HG02759 (cell line): ENCODE measurements around the gene GDE1.

ENCODE experiments used
- ATAC-seq: cut with Tn5 transposase; IDR thresholded peaks from one replicate; pipeline ENCODE4 v1.9.1; 2021; ENCODE audit warnings: mild to moderate bottlenecking, moderate library complexity; ENCODE audit not compliant: unreplicated experiment

GDE1 gene

GRCh38 chr16:19524356-19524615 is 2.4 kb upstream of the GDE1 start:
- no peak for ATAC-seq

GRCh38 chr16:19523559-19524355 is 1.9 kb upstream of the GDE1 start, which contains the start of gene CCP110:
Gene CCP110, plus strand, starts transcription at chr16:19523942. Its CDS starts 3,940 bp downstream, at chr16:19527882.
- ATAC-seq = peak; percentile 73

GRCh38 chr16:19523184-19523558 is 1.3 kb upstream of the GDE1 start:
- no peak for ATAC-seq

- ATAC-seq = no peak
Observed at GRCh38 chr16:19522760-19523159, 862 bp upstream of the GDE1 start.

- no peak for ATAC-seq
Observed at GRCh38 chr16:19522397-19522732, 467 bp upstream of the GDE1 start.

- no peak for ATAC-seq
Observed at GRCh38 chr16:19520861-19521331, 1.0 kb downstream of the GDE1 start.

GRCh38 chr16:19518388-19518787 is 3.5 kb downstream of the GDE1 start:
- no peak for ATAC-seq

GRCh38 chr16:19517424-19518089 is 4.3 kb downstream of the GDE1 start:
- no peak for ATAC-seq

- ATAC-seq = no peak
Observed at GRCh38 chr16:19515757-19516156, 6.1 kb downstream of the GDE1 start.

- no peak for ATAC-seq
Observed at GRCh38 chr16:19513377-19514053, 8.4 kb downstream of the GDE1 start.

- ATAC-seq = no peak
Observed at GRCh38 chr16:19512297-19512696, 9.6 kb downstream of the GDE1 start.

GRCh38 chr16:19507867-19508266 is 14.0 kb downstream of the GDE1 start:
- no peak for ATAC-seq

GRCh38 chr16:19506965-19507364 is 14.9 kb downstream of the GDE1 start:
- ATAC-seq = no peak

GRCh38 chr16:19505600-19506303 is 16.1 kb downstream of the GDE1 start:
- no peak for ATAC-seq

GRCh38 chr16:19503461-19504075 is 18.3 kb downstream of the GDE1 start:
- no peak for ATAC-seq

- no peak for ATAC-seq
Observed at GRCh38 chr16:19502395-19503131, 19.3 kb downstream of the GDE1 start.

- ATAC-seq = no peak
Observed at GRCh38 chr16:19499481-19499880, 22.4 kb downstream of the GDE1 start.

- no peak for ATAC-seq
Observed at GRCh38 chr16:19499006-19499405, 22.9 kb downstream of the GDE1 start.

- no peak for ATAC-seq
Observed at GRCh38 chr16:19497176-19497575, 24.7 kb downstream of the GDE1 start.

GRCh38 chr16:19490619-19491018 is 31.3 kb downstream of the GDE1 start:
- ATAC-seq = no peak
